GM19455 (cell line): ENCODE measurements around the gene TJP2.

ENCODE experiments used
- ATAC-seq: cut with Tn5 transposase; IDR thresholded peaks from one replicate; pipeline ENCODE4 v1.9.1; 2021; ENCODE audit not compliant: unreplicated experiment

Gene TJP2

DNA sequence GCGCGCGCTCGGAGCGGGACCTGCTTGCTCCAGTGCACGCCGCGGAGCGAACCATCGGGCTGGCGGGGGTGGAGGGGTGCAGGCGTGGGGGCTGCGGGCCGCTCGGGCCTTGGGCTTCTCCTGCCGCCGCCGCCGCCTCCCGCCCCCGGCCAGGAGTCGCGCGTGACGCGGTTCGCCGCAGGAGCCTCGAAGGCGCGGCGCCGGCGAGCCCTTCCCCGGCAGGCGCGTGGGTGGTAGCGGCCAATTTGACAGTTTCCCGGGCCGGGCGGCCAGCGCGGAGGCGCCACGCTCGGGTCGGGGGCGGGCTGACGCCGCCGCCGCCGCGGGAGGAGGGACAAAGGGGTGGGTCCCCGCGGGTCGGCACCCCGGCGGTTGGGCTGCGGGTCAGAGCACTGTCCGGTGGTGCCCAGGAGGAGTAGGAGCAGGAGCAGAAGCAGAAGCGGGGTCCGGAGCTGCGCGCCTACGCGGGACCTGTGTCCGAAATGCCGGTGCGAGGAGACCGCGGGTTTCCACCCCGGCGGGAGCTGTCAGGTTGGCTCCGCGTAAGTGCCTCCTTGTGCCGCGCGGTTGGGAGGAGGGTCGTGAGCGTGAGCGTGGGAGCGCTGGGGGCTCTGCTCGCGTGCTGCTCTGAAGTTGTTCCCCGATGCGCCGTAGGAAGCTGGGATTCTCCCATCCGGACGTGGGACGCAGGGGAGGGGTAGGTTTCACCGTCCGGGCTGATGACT lies at the start of gene TJP2:
Gene TJP2, plus strand, starts transcription at position 387 of the 725 bp plus-strand sequence. Its CDS starts 96 bp downstream, at position 483.
- peak; percentile 48 for ATAC-seq

DNA sequence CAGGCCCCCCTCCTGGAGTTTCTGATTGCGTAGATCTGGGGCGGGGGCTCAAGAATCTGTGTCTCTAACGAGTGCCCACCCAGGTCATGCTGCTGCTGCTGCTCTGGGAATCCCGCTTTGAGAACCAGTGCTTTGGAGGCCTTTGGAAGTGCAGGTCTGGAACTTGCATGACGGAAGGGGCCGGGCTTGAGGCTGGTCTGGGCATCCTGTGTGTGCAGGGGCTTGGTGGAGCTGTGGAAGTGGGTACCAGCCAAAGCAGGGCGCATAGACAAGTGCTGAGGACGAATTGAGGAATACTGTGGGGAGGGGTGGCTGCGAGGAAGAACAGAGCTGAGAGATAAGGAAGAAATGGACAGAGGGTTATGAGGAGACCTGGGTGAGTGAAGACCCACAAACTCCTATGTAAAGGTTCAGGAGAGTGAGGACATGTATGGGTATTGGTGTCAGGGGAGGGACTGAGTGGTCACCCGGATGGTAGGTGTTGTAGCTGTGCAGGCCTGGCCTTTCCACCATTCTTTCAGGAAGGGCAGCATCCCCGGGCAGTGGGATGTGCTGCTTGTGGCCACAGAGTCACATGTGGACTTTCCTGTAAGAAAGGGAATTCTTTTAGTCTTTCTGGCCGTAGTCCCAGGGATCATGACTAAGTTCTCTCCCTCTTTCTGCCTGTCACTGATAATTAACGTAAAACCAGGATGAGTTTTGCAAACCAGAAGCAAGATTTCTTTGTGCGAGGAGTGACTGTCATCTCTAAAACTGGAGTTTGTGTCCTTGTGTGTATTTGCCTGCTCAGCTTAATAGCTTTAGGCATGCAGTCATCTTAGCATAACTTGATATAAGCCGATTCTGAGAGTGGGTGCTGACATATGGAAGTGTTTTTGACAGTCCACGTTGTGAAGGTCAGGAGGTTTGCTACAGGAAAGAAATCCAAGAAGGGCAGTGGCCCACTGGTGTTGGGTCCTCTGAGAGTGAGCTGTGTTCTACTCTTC lies 43.3 kb upstream of the TJP2 start:
- no peak for ATAC-seq

DNA sequence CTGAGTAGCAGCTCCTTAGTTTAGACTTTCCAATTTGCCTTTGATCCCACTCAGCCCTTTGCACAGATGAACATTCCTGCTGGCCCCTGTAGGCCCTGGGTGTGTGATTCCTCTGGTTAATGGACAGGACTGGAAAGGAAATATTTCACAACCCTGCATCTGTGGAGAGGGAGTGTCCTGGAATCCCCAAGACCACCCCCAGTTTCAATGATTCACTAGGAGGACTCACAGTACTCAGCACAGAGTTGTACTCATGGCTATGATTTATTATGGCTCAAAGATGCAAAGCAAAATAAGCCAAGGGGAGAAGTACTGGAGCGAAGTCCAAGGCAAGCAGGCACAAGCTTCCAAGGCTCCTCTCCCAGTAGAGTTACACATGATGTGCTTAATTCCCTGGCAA lies 42.4 kb upstream of the TJP2 start:
- no peak for ATAC-seq

DNA sequence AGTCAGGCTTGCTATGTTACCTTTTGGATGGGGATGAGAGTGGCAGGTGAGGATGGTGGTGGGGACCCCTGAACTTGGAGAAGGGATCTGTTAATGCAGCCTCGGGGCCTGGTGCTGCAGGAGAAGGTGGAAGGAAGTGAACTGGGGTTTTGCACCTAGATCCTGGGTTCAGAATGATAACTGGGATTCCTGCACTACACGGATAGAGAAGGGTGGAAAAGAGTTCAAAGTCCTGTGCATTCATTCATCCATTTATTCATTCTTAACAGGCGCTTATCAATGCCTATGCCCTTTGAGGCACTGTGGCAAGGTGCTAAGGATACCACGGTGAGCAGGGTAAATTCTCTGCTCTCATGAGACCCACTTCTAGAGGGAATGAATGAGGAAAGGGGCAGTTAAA lies 41.7 kb upstream of the TJP2 start:
- no peak for ATAC-seq

DNA sequence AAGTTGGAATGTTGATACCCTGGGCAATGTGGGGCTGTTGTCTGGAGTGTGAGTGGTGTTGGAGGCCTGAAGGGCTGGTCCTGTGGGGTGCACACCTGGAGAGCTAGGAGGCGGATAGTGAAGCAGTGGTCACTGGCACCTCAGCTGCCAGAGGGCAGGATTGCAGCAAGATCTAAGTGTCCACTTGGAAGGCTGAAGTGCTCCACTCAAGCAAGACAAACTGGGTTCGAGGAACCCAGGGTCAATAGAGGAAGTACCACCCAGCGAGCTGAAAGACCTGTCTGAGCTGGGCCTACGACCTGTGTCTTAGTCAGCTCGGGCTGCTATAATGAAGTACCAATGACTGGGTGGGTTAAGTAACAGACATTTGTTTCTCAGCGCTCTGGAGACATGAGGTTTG lies 39.7 kb upstream of the TJP2 start:
- ATAC-seq = no peak

DNA sequence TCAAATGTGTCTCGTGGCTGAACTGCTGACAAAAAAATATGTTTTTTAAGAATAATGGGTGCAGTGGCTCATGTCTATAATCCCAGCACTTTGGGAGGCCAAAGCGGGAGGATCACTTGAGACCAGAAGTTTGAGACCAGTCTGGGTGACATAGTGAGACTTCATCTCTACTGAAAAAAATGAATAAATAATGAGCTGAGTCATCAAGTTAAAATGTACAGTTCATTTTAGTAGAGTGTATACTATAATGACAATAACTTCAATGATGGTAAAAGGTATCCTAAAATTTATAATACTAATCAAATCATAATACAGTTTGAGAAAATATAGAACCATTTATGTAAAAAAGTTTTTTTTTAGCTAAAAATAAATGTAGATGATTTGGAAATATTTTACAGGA lies 37.9 kb upstream of the TJP2 start:
- ATAC-seq = no peak

DNA sequence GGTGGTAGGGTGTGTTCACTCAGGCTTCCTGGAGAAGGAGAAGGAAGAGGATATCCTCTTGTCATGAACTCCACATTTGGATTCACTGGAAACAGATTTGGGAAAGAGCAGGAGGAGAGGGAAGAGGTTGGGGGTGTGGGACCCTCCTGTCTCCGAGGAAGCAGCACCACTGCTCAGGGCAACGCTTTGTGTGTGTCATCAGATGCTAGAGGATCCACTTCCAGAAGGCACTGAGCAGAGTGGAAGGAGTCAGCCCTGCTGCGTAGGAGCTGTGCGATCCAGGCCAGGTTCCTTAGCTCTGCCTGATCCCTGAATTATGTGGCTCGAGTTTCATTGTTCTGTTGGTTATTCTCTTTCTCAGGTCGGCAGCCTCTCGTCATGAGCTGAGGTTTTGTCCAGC lies 37.3 kb upstream of the TJP2 start:
- no peak for ATAC-seq

DNA sequence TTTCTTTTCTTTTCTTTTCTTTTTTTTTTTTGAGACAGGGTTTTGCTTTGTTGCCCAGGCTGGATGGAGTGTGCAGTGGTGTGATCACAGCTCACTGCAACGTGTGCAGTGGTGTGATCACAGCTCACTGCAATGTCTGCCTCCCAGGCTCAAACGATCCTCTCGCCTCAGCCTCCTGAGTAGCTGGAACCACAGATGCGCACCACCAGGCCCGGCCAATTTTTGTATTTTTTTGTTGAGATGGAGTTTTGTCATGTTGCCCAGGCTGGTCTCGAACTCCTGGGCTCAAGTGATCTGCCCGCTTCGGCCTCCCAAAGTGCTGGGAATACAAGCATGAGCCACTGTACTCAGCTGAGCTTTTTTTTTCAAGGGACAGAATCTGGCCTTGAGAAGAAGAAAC lies 36.8 kb upstream of the TJP2 start:
- no peak for ATAC-seq

DNA sequence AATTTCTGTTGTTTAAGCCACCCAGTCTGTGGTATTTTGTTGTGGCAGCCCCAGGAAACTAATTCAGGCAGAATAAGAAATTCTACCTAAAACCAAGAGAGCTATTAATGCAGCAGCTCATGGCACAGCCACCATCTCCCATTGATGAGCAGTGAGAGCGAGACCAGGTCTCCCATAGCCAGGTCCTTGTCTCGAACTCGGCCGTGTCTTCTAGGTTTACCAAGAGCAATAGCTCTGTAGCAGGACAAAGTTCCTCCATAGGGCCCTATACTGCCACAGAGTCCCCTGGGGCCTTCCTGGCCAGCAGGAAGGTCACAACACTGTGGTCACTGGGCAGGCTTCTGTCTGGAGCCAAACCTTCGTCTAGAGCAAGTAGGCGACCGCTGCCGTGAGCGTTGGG lies 34.5 kb upstream of the TJP2 start:
- ATAC-seq = no peak

DNA sequence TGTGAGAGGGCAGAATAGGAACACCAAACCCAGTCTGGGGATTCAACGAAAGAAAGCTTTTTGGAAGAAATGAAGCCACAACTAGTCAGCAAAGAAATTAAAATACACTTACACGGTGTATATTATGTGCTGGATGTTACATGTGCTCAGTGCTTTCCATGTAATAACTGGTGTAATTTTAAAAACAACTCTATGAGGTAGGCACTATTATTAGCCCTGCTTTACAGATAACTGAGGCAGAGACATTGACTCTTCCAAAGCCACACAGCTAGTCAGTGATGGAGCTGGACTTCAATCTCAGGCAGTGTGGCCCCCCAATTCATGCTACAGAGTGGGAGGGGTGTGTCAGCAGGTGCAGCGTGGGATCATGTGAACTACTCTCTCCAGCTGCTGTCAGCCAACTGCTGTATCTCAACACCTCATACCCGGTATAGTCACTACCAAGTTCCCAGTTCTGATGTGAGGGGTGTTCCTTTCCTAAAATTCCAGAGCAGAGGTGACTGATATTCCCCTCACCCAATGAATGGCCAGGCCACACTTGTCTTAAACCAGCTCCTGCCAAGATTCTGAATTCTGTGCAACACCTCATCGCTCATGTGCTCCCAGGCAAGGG lies 33.8 kb upstream of the TJP2 start:
- ATAC-seq = no peak

DNA sequence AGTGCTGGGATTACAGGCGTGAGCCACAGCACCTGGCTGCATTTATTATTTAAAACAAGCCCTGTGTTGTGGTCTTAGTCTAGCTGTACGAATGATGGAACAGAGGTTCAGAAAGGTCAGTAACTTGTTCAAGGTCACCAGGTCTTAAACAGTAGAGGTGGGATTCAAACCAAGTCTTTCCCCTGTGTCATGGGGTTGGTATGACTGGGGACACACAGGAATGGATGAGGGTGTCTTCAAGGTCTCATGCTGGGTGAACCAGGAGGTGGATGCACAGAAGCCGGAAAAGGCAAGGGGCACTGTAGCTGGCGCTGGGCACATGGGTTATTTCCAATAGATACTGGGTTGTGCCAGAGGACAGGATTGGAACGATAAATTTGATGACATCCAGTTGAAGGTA lies 32.2 kb upstream of the TJP2 start:
- no peak for ATAC-seq

DNA sequence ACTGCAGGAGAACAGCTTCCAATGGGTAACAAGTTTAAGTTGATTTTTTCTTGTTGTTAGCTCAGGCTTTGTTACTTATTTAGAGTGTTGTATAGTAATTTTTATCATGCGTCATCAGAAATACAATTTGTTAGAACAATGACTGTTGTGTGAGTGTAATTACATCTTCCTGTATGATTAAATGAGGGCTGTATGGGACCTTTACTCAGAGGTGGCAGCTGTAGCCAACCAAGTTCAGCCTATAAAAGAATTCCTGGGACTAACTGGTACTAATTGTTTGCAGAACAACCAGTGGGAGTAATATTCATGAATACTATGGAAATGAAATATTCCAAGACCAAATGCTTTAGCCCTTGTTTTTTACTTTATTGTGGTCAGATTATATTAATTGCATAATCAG lies 30.8 kb upstream of the TJP2 start:
- ATAC-seq = no peak

DNA sequence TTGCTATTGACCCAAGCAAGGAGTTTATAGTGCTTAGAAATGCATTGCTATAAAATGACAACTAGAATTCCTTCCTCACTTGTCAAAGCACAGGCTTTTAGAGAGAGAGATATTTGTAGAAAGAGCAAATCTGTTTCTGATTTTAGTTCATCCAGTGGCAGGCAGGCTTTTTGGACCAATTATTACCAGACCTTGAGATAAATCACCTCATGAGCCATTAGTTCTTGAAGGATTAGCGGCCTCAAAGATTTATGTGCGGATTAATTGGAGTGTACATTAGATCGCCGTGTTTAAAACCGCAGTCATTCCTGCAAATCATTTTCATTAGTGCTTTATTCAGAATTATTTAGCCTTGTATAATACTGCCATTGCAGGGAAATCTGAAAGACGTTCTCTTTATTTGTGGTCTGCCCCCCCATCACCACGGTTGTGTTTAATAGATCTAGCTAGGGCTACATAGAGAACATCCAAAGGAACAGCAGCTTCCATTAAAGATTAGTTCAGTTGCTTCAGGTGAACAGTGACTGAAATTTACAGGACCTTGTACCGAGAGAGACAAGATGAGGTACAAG lies 28.8 kb upstream of the TJP2 start:
- no peak for ATAC-seq

DNA sequence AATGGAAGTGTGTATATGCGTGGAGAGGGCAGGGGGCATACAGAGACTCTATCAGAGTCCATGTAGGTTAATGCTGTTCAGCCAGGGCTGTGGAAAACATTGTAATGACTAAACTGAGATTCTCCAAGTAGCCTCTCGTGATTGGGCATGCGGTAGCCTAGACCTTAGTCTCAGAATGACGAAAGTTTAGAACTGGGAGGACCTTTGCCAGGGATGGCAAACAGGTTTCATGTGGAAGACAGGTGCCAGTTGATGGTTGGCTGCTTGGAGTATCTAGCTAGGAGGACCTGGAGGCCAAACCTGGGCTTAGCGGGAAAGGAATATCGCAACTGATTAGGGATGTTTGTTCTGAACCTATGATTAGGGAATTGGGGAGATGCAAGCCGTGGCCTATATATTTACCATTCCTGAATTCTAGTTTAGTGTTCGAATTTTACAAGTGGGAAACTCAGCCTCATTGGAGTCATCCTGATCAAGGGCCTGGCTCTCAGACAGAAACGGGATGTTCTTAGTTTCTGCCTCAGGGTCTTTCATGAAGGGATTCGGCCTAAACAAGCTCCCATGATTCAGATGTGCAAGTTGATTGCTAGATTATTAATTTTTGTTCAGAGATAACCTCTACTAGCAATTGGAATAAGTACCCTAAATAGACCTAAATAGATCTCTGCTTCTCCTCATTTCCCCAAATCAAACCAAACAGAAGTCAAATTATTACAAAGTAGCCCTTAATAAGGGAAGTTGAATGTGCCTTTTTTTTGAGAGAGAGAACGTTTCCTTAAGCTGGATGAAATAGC lies 26.8 kb upstream of the TJP2 start:
- ATAC-seq = no peak

DNA sequence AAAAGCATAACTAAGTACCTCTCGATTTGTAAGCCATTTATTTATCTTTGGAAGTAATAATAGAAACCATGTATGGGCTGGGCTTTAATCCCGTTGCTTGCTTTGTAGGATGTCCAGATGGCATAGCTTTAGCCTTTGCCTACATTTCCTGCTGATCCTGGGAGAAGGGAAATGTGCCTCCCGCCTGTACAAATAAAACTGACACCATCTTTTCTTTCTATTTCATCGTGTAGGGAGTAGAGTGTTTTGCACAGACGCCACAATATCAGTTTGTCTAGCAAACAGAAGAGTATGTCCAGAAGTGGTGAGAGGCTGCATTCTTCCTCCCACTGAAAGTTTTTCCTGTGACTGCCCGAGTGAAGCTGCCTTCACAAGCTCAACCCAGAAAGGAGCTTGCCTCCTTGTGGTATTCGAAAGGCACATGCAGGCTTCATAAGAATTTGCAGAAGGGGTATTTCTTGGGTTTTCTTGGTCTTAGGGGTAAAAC lies 24.7 kb upstream of the TJP2 start:
- no peak for ATAC-seq

DNA sequence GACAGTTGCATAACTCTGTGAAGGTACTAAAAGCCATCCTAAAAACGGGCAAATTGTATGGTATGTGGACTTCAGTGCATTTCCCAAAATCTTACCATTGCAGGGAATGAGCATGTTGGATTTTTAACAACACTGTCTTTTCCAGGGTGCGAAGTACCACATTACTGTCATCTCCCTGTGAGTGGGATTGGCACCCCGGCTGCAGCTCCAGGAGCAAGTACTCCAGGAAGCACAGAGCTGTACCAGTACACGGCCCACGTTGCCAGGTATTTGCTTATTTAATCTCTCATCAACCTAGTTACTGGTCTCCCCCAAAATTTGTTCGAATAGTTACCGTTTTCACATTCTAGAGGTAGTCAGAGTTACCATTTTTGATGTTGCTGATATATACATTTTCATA lies 22.6 kb upstream of the TJP2 start:
- ATAC-seq = no peak

DNA sequence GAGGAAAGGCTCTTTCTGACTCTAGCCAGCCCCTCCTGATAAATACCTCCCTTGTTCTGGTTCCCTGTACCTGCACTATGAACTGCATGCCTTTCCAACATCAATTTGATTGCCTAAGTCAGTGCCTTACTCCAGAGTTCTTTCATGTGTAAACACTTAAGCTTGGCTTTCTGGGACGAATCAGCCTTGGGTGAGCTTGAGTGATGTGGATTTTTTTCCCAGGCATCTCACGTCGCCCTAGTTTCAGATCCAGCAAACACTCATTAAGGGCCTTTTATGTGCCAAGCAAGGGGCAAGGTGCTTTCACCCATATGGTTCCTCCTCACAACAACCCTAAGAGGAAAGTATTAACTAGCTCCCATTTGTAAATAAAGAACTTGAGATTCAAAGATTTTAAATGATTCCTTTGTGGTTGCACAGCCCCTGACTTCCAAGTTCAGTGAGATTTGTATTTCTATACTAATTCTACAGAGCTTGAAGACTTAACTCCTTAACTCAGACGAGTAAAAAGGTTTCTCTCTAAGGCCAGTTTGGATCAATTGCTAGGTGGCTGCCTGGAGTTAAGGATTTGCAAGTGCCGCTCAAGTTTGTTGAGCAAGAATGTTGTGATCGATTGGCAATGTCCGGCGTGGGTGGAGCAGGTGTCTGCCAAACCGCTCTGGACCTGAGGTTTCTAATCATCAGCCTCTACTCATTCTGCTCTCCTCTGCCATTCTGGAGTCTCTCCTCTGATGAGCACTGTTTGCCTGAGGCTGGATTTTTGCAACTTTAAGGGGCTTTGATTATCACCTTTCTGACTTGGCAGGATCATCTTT lies 20.2 kb upstream of the TJP2 start:
- no peak for ATAC-seq

DNA sequence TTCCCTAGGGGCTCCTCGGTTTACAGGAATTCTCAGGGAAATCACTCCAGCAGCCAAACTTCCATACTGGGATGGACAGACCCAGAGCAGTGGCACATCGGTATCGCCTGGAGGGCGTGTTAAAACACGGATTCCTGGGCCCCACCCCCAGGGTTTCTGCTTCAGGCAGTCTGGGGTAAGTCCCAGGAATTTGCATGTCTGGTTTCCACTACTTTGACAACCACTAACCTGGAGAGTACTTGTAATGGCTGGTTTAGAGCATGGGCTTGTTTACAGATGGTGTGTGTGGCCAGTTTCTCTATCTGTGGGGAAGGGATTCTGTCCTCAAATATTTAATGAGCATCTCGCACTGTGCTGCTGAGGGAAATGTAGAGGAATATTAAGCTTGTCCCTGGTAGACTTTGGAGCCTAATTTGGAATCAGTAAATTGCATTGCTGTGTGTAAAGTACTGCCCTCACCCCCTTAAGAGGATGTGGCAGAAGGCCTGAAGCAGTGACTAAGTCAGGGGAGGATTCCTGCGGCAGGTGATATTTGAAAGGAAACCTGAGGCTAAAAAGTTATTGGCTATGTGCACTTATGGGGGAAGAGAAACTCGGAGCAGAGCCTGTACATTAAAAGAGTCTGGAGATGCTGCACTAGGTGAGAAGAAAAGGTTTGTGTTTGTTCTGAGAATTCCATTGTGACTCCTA lies 18.6 kb upstream of the TJP2 start:
- ATAC-seq = peak; percentile 97
